GM12892 (cell line): ENCODE measurements around the gene ANO2.

Experiments
- DNase-seq: peaks from one replicate; pipeline ENCODE4 v3.0.0; 2011; ENCODE audit not compliant: insufficient read length
- FAIRE-seq: peaks from 2 replicates; lab custom pipeline; 2011; peaks lifted over from hg19 to GRCh38; lab: Jason Lieb, UNC
- POLR2A ChIP-seq: IDR thresholded peaks from 2 replicates; pipeline ENCODE4 v1.6.1; 2011; ENCODE audit warnings: low read depth, low read length, control low read depth
- POLR2AphosphoS5 ChIP-seq: IDR thresholded peaks from 2 replicates; pipeline ENCODE4 v1.6.1; 2011; ENCODE audit warnings: low read depth, low read length, control low read depth
- TAF1 ChIP-seq: IDR thresholded peaks from 2 replicates; pipeline ENCODE4 v1.6.1; 2011; ENCODE audit warnings: low read depth, mild to moderate bottlenecking, control low read depth, low read length, borderline replicate concordance

The ANO2 gene

GRCh38 chr12:5720381-5721005 lies 224.6 kb downstream of the ANO2 start:
- DNase-seq (no peak), FAIRE-seq (no peak)
- TF ChIP-seq POLR2AphosphoS5 = no peak
- TF ChIP-seq TAF1 = no peak
- TF ChIP-seq POLR2A = no peak

- TF ChIP-seq POLR2AphosphoS5 = no peak
- TF ChIP-seq TAF1 = no peak
- no peak for TF ChIP-seq POLR2A
- DNase-seq (no peak), FAIRE-seq (no peak)
These were observed 226.4 kb downstream of the ANO2 start for GRCh38 chr12:5718680-5719079.

GRCh38 chr12:5718073-5718472 lies 227.0 kb downstream of the ANO2 start:
- no peak for DNase-seq
- TF ChIP-seq POLR2A = no peak
- TF ChIP-seq POLR2AphosphoS5 = no peak
- TF ChIP-seq TAF1 = no peak
- no peak for FAIRE-seq

GRCh38 chr12:5716976-5717375 lies 228.1 kb downstream of the ANO2 start:
- DNase-seq (no peak), FAIRE-seq (no peak)
- no peak for TF ChIP-seq POLR2A
- no peak for TF ChIP-seq POLR2AphosphoS5
- TF ChIP-seq TAF1 = no peak

- TF ChIP-seq POLR2A (no peak), POLR2AphosphoS5 (no peak), TAF1 (no peak)
- no peak for FAIRE-seq
These were observed 228.9 kb downstream of the ANO2 start for GRCh38 chr12:5716201-5716600.

GRCh38 chr12:5715021-5715420 lies 230.0 kb downstream of the ANO2 start:
- DNase-seq = no peak

More at GRCh38 chr12:5716201-5716600, 228.9 kb downstream of the ANO2 start:
- no peak for DNase-seq

GRCh38 chr12:5713599-5714081 lies 231.4 kb downstream of the ANO2 start:
- TF ChIP-seq TAF1 = no peak
- TF ChIP-seq POLR2AphosphoS5 = no peak
- TF ChIP-seq POLR2A = no peak
- DNase-seq = no peak
- FAIRE-seq = no peak

More at GRCh38 chr12:5715021-5715420, 230.0 kb downstream of the ANO2 start:
- no peak for TF ChIP-seq POLR2AphosphoS5
- TF ChIP-seq TAF1 = no peak
- TF ChIP-seq POLR2A = no peak
- FAIRE-seq = no peak

- TF ChIP-seq POLR2A (no peak), TAF1 (no peak), POLR2AphosphoS5 (no peak)
- no peak for FAIRE-seq
- no peak for DNase-seq
These were observed 234.7 kb downstream of the ANO2 start for GRCh38 chr12:5710260-5710878.

GRCh38 chr12:5708371-5708770 lies 236.7 kb downstream of the ANO2 start:
- FAIRE-seq (no peak), DNase-seq (no peak)
- TF ChIP-seq POLR2AphosphoS5 (no peak), POLR2A (no peak), TAF1 (no peak)

GRCh38 chr12:5706247-5706646 lies 238.8 kb downstream of the ANO2 start:
- no peak for TF ChIP-seq POLR2A
- TF ChIP-seq POLR2AphosphoS5 = no peak
- TF ChIP-seq TAF1 = no peak
- no peak for DNase-seq
- FAIRE-seq = no peak

- FAIRE-seq (no peak), DNase-seq (no peak)
- TF ChIP-seq POLR2A (no peak), POLR2AphosphoS5 (no peak), TAF1 (no peak)
These were observed 239.3 kb downstream of the ANO2 start for GRCh38 chr12:5705791-5706190.
